ENCODE data around the gene C15orf39. TPM values are rescaled to one million over a fixed set of nuclear protein-coding genes. Genes with fewer than 3 reads are reported as not detected.
"Not testable (repeated sequence)": the region's sequence is repeated elsewhere in the genome, so short reads cannot be mapped to it uniquely, and the experiment has no call there.

C15orf39 gene
- total and polyA plus RNA-seq, 2 of the 13 experiments (the other 11 are each of a cell fraction or from before 2014, with no cell fraction given): 6.2 to 13.5 TPM

GRCh38 chr15:75237316-75237982 is 35.8 kb downstream of the C15orf39 start:
- Histone ChIP-seq H3K4me2 (ENCODE audit: low read depth, low read length) (no peak overlapping the region), H3K27me3 (ENCODE audit: control insufficient read depth in 1 of 2, insufficient read depth in 2 of 2, low read length in 2 of 2) (peaks cover 7 to 45% of the 10 kb centered on the region in 2 experiments; a peak in 3 of 5 replicates), H2AFZ (ENCODE audit: low read length) (no peak overlapping the region), H3K79me2 (ENCODE audit: insufficient read depth, low read length) (no peaks in the 10 kb centered on the region), H3K4me1 (ENCODE audit: insufficient read depth, low read length) (peaks cover 9% of the 10 kb centered on the region; the same call in 1 of the 2 replicates), H4K20me1 (ENCODE audit: insufficient read depth, low read length) (no peaks in the 10 kb centered on the region), H3K9ac (ENCODE audit: insufficient read depth, low read depth, low read length) (no peak overlapping the region), H3K9me3 (ENCODE audit: low read length) (no peaks in the 10 kb centered on the region), H3K27ac (ENCODE audit: extremely low read length, insufficient read depth, low read length) (no peak overlapping the region), H3K36me3 (replicated peaks in 1 of 2; ENCODE audit: control insufficient read depth in 1 of 2, insufficient read depth in 2 of 2, low read length in 2 of 2) (no peaks in the 10 kb centered on the region), H3K4me3 (replicated peaks in 1 of 3; ENCODE audit: insufficient read depth in 1 of 3, low read depth in 2 of 3, low read length in 3 of 3) (no peak overlapping the region)
- no TSS peak for BruUV-seq (replicated peaks)
- ChIA-PET CTCF (ENCODE audit: low intra/inter-chr PET ratio, low total read pairs) (no interaction called here), POLR2A (no interaction called here)
- intact Hi-C loops (cut with micrococcal nuclease; ENCODE audit: unreplicated experiment) (no loop called here), in situ Hi-C loops (cut with HindIII; ENCODE audit: extremely low pct_ligation_motif_present, low pct_unique_long_range_greater_than_20kb) (loop anchor here (25.0 kb wide), 1 partner anchor 525 kb away; no protein-coding TSS in a partner anchor)
- 0 out of 2 replicates have a peak, but pooled peaks have one; percentile 17 for TF ChIP-seq ZNF451 (CRISPR knock-in tag; IDR thresholded peaks at IDR 0.05)
- no peak for TF ChIP-seq ZNF777 (CRISPR knock-in tag; IDR thresholded peaks at IDR 0.05)
- FAIRE-seq: no peak
- no peak for DNase-seq (ENCODE audit: low spot score)
- ATAC-seq: no peak; the same call in 2 of the 3 replicates
- WGBS (ENCODE audit: low lambda C conversion rate): 10% methylated on average over 8 of the region's 11 CpGs

- CTCF ChIA-PET (ENCODE audit: low intra/inter-chr PET ratio, low total read pairs): no interaction called here
- Histone ChIP-seq H3K9me3 (ENCODE audit: low read length) (no peaks in the 10 kb centered on the region), H3K36me3 (replicated peaks in 1 of 2; ENCODE audit: control insufficient read depth in 1 of 2, insufficient read depth in 2 of 2, low read length in 2 of 2) (no peaks in the 10 kb centered on the region), H4K20me1 (ENCODE audit: insufficient read depth, low read length) (no peaks in the 10 kb centered on the region), H3K27me3 (ENCODE audit: control insufficient read depth in 1 of 2, insufficient read depth in 2 of 2, low read length in 2 of 2) (peaks cover 5 to 40% of the 10 kb centered on the region in 2 experiments; a peak in 3 of 5 replicates), H3K4me3 (replicated peaks in 1 of 3; ENCODE audit: insufficient read depth in 1 of 3, low read depth in 2 of 3, low read length in 3 of 3) (no peak overlapping the region), H3K4me1 (ENCODE audit: insufficient read depth, low read length) (peaks cover 9% of the 10 kb centered on the region; the same call in 1 of the 2 replicates), H3K9ac (ENCODE audit: insufficient read depth, low read depth, low read length) (no peak overlapping the region), H3K27ac (ENCODE audit: extremely low read length, insufficient read depth, low read length) (no peak overlapping the region), H2AFZ (ENCODE audit: low read length) (no peak overlapping the region), H3K4me2 (ENCODE audit: low read depth, low read length) (no peak overlapping the region), H3K79me2 (ENCODE audit: insufficient read depth, low read length) (no peaks in the 10 kb centered on the region)
- intact Hi-C loops (cut with micrococcal nuclease; ENCODE audit: unreplicated experiment) (no loop called here), in situ Hi-C loops (cut with HindIII; ENCODE audit: extremely low pct_ligation_motif_present, low pct_unique_long_range_greater_than_20kb) (loop anchor here (25.0 kb wide), 1 partner anchor 524 kb away; no protein-coding TSS in a partner anchor)
- POLR2A ChIA-PET: no interaction called here
- FAIRE-seq (no peak), DNase-seq (ENCODE audit: low spot score) (no peak), ATAC-seq (no peak)
- WGBS (ENCODE audit: low lambda C conversion rate): 8% methylated on average over 3 of the region's 5 CpGs
- TF ChIP-seq TFE3 (CRISPR knock-in tag; IDR thresholded peaks at IDR 0.05) (no peak), ZBTB20 (CRISPR knock-in tag; IDR thresholded peaks at IDR 0.05; ENCODE audit: borderline replicate concordance, low read depth) (no peak), ZNF709 (CRISPR knock-in tag; IDR thresholded peaks at IDR 0.05) (no peak)
- no TSS peak for BruUV-seq (replicated peaks)
These were observed 36.5 kb downstream of the C15orf39 start for GRCh38 chr15:75238150-75238549.

GRCh38 chr15:75245741-75246140 is 44.1 kb downstream of the C15orf39 start:
- BruUV-seq (replicated peaks); DNase-seq (ENCODE audit: low spot score); H3K27ac ChIP-seq (ENCODE audit: extremely low read length, insufficient read depth, low read length); intact Hi-C loops (cut with micrococcal nuclease; ENCODE audit: unreplicated experiment); H3K9me3 ChIP-seq (ENCODE audit: low read length); H3K79me2 ChIP-seq (ENCODE audit: insufficient read depth, low read length); POLR2A ChIA-PET; H4K20me1 ChIP-seq (ENCODE audit: insufficient read depth, low read length); CTCF ChIA-PET (ENCODE audit: low intra/inter-chr PET ratio, low total read pairs); H3K27me3 ChIP-seq (ENCODE audit: control insufficient read depth in 1 of 2, insufficient read depth in 2 of 2, low read length in 2 of 2); H3K4me3 ChIP-seq (replicated peaks in 1 of 3; ENCODE audit: insufficient read depth in 1 of 3, low read depth in 2 of 3, low read length in 3 of 3); H3K36me3 ChIP-seq (replicated peaks in 1 of 2; ENCODE audit: control insufficient read depth in 1 of 2, insufficient read depth in 2 of 2, low read length in 2 of 2); H2AFZ ChIP-seq (ENCODE audit: low read length); H3K9ac ChIP-seq (ENCODE audit: insufficient read depth, low read depth, low read length); ATAC-seq; FAIRE-seq; H3K4me2 ChIP-seq (ENCODE audit: low read depth, low read length): not testable (repeated sequence)
- peaks cover 20% of the 10 kb centered on the region for H3K4me1 ChIP-seq (ENCODE audit: insufficient read depth, low read length)
- 0% methylated on average over 1 of the region's 1 CpG for WGBS (ENCODE audit: low lambda C conversion rate)
- in situ Hi-C loops (cut with HindIII; ENCODE audit: extremely low pct_ligation_motif_present, low pct_unique_long_range_greater_than_20kb): loop anchor here (25.0 kb wide), 1 partner anchor 517 kb away; no protein-coding TSS in a partner anchor

Data from HepG2 (cell line).